ENCODE data around the gene MAML3. TPM values are rescaled to one million over a fixed set of nuclear protein-coding genes. Genes with fewer than 3 reads are reported as not detected.

MAML3 gene
- total and polyA plus RNA-seq, 10 donors: 0.63 to 18.4 (median 12.7) TPM

DNA sequence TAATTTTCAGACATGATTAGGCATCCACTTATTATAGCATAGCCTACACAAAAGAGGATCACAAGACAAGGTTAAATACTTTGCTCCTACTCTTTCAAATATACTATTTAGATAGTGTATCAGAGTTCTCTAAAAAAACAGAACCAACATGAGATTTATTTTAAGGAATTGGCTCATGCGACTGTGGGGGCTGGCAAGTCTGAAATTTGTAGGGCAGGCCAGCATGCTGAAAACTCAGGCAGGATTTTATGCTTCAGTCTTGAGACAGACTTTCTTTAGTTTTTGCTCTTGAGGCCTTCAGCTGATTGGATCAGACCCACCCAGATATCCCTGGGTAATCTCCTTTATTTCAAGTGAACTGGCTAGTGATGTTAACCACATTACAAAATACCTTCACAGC, 169.5 kb downstream of the MAML3 start:
- TF ChIP-seq POLR2AphosphoS5 (IDR thresholded peaks at IDR 0.05) (no peak), CTCF (IDR thresholded peaks at IDR 0.05 in 8 of 11, conservative IDR thresholded peaks at IDR 0.05 in 3 of 11) (no peak)
- 63 to 88% (median 76%) methylated on average over 1 of the region's 1 CpG for WGBS, 5 donors
- H3K9me3 ChIP-seq: no peaks in the 10 kb centered on the region
- no peaks in the 10 kb centered on the region for H3K36me3 ChIP-seq
- no peak overlapping the region for H3K27ac ChIP-seq
- intact Hi-C loops (cut with DNase I; ENCODE audit: low total_unique reads): no loop called here
- no peak overlapping the region for H3K4me3 ChIP-seq
- no peak for DNase-seq
- peaks cover 0 to 8% (median 3%) of the 10 kb centered on the region in 6 donors for H3K4me1 ChIP-seq
- no peaks in the 10 kb centered on the region for H3K27me3 ChIP-seq (replicated peaks in 1 of 7)

DNA sequence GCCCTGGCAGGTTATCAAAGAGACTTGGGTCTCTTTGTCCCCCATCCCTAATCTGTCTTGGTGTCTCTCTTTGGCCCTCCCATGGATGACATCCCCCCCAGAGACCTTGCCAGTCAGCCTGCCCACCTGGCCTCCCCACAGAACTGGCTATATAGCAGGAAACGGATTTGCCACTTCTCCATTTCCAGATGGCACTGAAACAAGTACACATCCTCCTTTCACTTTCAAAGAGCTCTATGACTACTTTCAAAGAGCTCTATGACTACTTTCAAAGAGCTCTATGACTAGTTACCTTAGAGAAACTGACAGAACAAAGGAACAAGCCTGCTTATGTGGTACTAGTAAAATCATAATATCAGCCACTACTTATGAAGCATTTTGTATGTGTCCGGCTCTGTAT, 175.3 kb downstream of the MAML3 start:
- intact Hi-C loops (cut with DNase I; ENCODE audit: low total_unique reads): no loop called here
- DNase-seq: peak; percentile 81
- peak overlapping the region in 7 of 8 donors; percentile 32 to 87 (median 79) for H3K27ac ChIP-seq
- 28 to 34% (median 32%) methylated on average over 2 of the region's 2 CpGs for WGBS, 5 donors
- H3K9me3 ChIP-seq: no peaks in the 10 kb centered on the region
- H3K4me3 ChIP-seq: no peak overlapping the region
- peaks cover 29 to 66% (median 45%) of the 10 kb centered on the region in 6 donors for H3K4me1 ChIP-seq
- no peaks in the 10 kb centered on the region for H3K27me3 ChIP-seq (replicated peaks in 1 of 7)
- H3K36me3 ChIP-seq: no peaks in the 10 kb centered on the region
- TF ChIP-seq CTCF (IDR thresholded peaks at IDR 0.05 in 8 of 11, conservative IDR thresholded peaks at IDR 0.05 in 3 of 11): no peak
- TF ChIP-seq POLR2AphosphoS5 (IDR thresholded peaks at IDR 0.05): peak in 1 of 3 donors; percentile 54
- TF ChIP-seq POLR2A (IDR thresholded peaks at IDR 0.05): no peak

DNA sequence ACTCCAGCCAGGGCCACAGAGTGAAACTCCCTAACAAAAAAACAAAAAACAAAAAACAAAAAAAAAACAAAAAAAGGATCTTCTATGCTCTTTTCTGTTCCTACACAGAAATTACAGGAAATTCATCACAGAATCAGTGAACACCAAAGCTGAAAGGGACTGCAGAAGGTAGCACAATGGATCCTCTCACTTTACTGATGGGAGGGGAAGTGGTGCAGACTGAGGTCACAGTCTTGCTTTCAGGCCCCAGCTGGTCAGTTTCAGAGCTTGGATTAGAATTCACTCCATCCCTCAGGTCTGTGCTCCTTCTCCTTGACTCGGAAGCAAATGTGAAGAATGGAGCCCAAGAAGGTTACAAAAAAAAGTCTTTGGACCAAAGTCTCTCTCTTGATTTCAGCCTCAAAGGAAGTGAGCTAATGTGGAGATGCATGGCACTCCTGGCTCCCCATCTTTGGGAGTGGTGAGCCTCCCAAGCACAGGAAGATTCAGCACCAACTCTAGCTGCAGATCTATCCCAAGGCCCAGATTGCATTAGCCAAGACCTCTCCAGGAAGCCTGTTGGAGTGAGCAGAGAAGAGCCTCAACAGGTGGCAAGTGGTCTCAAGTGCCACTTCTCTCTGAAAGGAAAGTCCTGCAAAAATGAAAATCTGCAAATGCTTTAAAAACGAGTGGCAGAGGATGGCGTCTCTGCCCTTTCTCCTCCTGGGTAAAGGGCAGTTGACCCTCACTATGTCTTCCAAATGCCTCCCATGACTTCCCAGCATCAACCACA, 176.0 kb downstream of the MAML3 start:
- H3K4me1 ChIP-seq: peaks cover 29 to 69% (median 45%) of the 10 kb centered on the region in 6 donors
- WGBS, 5 donors: 76 to 87% (median 76%) methylated on average over 3 of the region's 3 CpGs

More for the DNA sequence above, 176.0 kb downstream of the MAML3 start:
- no peak for DNase-seq
- TF ChIP-seq CTCF (IDR thresholded peaks at IDR 0.05 in 8 of 11, conservative IDR thresholded peaks at IDR 0.05 in 3 of 11) (no peak), POLR2AphosphoS5 (IDR thresholded peaks at IDR 0.05) (no peak), POLR2A (IDR thresholded peaks at IDR 0.05) (no peak)
- no peaks in the 10 kb centered on the region for H3K9me3 ChIP-seq
- H3K4me3 ChIP-seq: no peak overlapping the region
- intact Hi-C loops (cut with DNase I; ENCODE audit: low total_unique reads): no loop called here
- H3K36me3 ChIP-seq: no peaks in the 10 kb centered on the region
- no peaks in the 10 kb centered on the region for H3K27me3 ChIP-seq (replicated peaks in 1 of 7)
- H3K27ac ChIP-seq: peak overlapping the region in 7 of 8 donors; percentile 10 to 87 (median 79)

All from spleen (tissue), 11 donors.